ENCODE measurements around the gene ANG. TPM values are rescaled to one million over a fixed set of nuclear protein-coding genes. Genes with fewer than 3 reads are reported as not detected.

The ANG gene
- total RNA-seq, 1 donor from 2014 or later, result 29.3 TPM

DNA sequence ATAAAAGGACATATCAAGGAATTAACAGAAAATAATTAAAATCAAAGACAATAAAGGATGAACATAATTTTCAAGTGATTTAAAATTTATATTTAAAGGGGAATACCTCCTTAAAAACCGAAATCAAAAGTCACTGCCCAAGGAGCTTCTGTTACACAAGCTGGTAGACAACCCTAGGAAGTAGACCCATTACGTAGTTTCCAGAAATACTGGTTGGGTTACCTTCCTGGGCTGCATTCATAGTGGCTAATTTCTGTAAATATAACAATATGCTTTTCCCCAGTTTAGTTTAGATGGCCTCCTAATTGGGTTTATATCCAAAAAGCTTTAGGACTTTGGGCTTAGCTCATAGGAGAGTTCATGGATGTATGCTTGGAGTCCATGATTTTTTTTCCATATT is 55.0 kb downstream of the ANG start:
- no peak for TF ChIP-seq CTCF (IDR thresholded peaks at IDR 0.05)
- Histone ChIP-seq H3K36me3 (no peaks in the 10 kb centered on the region), H3K9me3 (no peaks in the 10 kb centered on the region), H3K4me3 (no peak overlapping the region), H3K27me3 (ENCODE audit: low read depth) (no peaks in the 10 kb centered on the region), H3K27ac (no peak overlapping the region), H3K4me1 (no peaks in the 10 kb centered on the region)
- intact Hi-C loops (cut with DNase I), result no loop called here
- ATAC-seq (peak in 1 of 2 donors; percentile 70), DNase-seq (no peak)

Other genes with a start within 250 kb of the ANG start
- gene OSGEP, start 234.0 kb upstream of the ANG start, total RNA-seq, result 32.6 TPM
- gene APEX1, start 233.5 kb upstream of the ANG start, total RNA-seq, result 103 TPM
- gene PIP4P1, start 227.3 kb upstream of the ANG start, total RNA-seq, result 37.7 TPM
- 28.8 TPM for gene PNP, start 219.4 kb upstream of the ANG start, total RNA-seq
- 0.44 TPM for gene RNASE10, start 183.2 kb upstream of the ANG start, total RNA-seq
- not detected for gene RNASE9, start 127.7 kb upstream of the ANG start, total RNA-seq
- gene RNASE11, start 100.8 kb upstream of the ANG start, total RNA-seq, result not detected
- not detected for gene RNASE12, start 97.4 kb upstream of the ANG start, total RNA-seq
- not detected for gene OR6S1, start 47.1 kb upstream of the ANG start, total RNA-seq
- 41.0 TPM for gene RNASE4, start 4.2 kb upstream of the ANG start, total RNA-seq
- gene EDDM3A, start 57.1 kb downstream of the ANG start, total RNA-seq, result not detected
- not detected for gene EDDM3B, start 79.6 kb downstream of the ANG start, total RNA-seq
- gene RNASE6, start 92.5 kb downstream of the ANG start, total RNA-seq, result 27.3 TPM
- 694 TPM for gene RNASE1, start 114.1 kb downstream of the ANG start, total RNA-seq
- gene RNASE3, start 202.6 kb downstream of the ANG start, total RNA-seq, result not detected